Activated effector memory CD4-positive, alpha-beta T cell treated with anti-CD3 and anti-CD28 coated beads, Interleukin-2, amount 50 U/mL, for 16 hours (primary cell): Measurements from ENCODE around the gene PDE8B.
"Not testable (repeated sequence)": the region's sequence is repeated elsewhere in the genome, so short reads cannot be mapped to it uniquely, and the experiment has no call there.

ENCODE experiments used
- DNase-seq: peaks from one replicate; pipeline ENCODE4 v3.0.0-alpha.2; 2020

The PDE8B gene

GRCh38 chr5:77366717-77367500 is 156.4 kb downstream of the PDE8B start:
- DNase-seq: no peak

GRCh38 chr5:77367741-77368140 is 157.3 kb downstream of the PDE8B start:
- no peak for DNase-seq

GRCh38 chr5:77368367-77368766 is 157.9 kb downstream of the PDE8B start:
- no peak for DNase-seq

GRCh38 chr5:77369566-77369965 is 159.1 kb downstream of the PDE8B start:
- DNase-seq: no peak

- DNase-seq: no peak
These were observed 164.2 kb downstream of the PDE8B start for GRCh38 chr5:77374686-77375085.

DNA sequence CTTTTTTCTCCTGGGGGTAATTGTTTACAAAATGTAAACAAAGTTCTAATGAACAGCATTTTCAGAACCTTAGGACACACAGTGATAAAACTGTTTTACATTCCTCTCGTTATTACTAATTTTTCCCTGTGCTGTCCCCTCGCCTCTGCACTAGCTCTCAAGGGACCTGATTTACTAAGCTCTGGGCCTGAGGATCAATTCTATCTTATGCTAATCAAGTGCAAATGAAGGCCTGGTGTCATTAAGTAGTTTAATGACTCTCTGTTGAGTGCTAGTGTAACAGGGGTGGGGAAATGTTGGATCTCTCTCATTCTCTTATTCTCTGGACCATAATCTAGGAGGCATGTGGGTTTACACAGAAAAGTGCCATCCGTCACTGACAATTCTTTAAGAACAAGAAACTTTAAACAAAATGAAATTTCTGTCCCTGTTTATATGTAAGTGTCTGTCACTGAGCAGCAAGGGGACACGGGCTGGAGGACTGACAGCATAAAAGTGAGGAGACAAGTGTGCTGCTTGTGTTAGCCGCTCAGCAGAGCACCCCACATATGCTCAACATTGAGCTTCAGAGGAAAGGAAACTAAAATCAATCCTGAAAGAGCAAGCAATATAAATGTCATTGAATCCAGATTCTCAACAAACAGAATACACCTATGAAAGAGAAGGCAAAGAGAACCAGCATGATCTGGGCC is 166.3 kb downstream of the PDE8B start:
- no peak for DNase-seq

DNA sequence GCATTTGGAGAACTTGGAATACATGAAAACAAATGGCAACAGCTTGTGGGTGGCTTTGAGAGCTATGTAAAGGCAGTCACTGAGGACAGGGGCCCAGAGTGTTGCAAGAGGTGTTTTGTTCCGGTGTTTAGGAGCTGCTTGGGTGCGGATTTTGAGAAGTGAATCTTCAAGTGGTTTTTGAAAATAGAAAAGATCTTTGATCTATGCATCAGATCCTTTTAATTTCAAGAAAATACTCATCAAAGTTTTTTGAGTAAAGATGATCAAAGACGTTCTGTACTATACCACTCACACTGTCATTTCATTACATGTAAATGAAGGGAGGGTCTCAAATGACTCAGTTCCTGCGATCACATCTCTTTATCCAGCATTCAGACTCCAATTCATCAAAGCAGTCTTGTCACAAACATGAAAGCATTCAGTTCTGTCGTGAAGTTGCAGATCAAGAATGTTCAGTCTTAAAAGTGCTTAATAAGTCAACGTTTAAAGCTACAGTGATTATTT is 169.1 kb downstream of the PDE8B start:
- DNase-seq: peak; percentile 71

- no peak for DNase-seq
These were observed 170.2 kb downstream of the PDE8B start for GRCh38 chr5:77380636-77381035.

- DNase-seq: not testable (repeated sequence)
These were observed 172.9 kb downstream of the PDE8B start for GRCh38 chr5:77383336-77383735.

- not testable (repeated sequence) for DNase-seq
These were observed 175.9 kb downstream of the PDE8B start for GRCh38 chr5:77386340-77386739.

DNA sequence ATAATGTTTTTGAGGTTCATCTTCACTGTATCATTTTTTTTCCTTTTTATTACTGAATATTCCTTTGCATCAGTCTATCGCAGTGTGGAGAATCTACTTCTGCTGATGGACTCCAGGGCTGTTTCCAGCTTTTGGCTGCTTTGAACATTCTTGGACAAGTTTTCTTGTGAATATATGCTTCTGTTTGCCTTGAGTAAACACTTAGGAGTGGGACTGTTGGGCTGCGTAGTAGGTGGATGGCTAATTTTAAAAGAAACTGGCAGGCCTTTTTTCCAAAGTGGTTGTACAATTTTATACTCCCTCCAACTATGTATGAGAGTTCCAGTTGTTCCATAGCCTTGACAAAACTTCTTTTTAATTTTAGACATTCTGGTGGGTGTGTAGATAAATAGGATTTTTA is 179.3 kb downstream of the PDE8B start:
- DNase-seq: no peak

- DNase-seq: no peak
These were observed 179.7 kb downstream of the PDE8B start for GRCh38 chr5:77390221-77390620.

- DNase-seq: no peak
These were observed 180.3 kb downstream of the PDE8B start for GRCh38 chr5:77390795-77391194.

DNA sequence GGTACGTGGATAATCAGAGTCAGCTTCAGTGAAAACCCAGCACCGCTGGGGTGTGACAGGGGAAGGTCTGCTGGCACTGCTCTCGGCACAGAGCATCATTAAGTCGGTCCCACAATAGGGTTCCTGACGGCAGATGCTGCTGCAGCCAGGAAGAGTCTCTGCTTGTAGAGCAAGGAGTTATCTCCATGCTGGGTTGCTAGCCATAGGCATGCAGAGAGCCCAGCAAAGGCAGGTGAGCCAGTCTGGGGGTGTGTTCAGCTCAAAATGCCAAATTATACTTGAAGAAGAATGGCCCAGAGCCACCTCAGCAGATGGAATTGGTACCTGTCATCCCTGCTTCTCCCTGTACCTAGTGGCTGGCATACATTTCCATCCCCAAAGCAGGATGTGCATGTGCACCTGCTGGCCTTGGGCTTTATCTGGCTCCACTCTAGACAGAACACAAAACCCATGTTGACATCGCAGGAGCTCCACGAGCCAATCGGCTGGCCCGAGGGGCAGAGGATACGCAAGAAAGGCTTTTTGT is 180.8 kb downstream of the PDE8B start:
- no peak for DNase-seq

GRCh38 chr5:77394064-77394715 is 183.7 kb downstream of the PDE8B start:
- DNase-seq: no peak

DNA sequence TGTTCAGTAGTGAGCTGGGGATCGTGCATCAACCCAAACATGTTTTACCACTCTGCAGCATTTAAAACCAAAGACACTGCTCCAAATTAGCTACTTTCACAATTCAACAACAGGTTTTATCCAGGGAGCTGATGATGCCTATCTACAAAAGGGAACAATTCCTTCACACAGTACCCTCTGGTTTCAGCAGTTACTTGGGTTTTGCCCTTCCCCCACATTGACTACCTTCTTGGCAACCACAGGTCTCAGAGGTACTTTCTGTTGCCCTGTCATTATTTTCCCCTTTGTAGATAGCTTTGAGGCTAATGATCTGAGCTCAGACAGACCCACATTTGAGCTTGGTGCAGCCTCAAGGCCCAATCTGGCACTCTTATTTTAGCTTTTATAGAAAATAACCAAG is 185.5 kb downstream of the PDE8B start:
- no peak for DNase-seq

DNA sequence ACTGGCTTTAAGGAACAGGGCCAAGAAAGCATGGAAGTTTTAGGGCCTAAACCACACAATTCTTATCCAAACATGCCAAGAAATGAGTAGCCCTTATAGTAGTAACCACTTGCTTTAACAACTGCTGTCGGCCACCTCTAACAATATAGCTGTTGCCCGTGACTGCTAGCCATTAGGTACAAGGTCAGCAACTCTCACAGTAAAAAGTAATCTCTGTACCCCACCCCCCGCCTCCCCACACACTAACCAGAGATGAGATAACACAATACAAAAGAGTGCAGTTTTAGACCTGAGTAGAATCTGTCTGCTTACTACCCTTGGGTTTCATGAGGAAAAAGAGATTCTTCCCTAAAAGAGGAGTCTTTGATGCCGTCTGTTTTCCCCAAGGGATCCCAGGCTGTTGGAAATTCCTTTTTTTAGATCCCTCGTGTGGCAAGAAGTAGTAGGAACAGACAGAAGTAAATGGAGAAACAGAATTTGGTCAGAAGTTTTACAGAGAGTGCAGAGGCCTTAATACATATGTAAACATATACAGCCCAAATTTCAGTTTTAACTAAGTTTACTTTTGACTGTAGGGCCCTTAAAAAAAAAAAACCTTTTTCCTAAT is 187.3 kb downstream of the PDE8B start:
- DNase-seq: no peak

DNA sequence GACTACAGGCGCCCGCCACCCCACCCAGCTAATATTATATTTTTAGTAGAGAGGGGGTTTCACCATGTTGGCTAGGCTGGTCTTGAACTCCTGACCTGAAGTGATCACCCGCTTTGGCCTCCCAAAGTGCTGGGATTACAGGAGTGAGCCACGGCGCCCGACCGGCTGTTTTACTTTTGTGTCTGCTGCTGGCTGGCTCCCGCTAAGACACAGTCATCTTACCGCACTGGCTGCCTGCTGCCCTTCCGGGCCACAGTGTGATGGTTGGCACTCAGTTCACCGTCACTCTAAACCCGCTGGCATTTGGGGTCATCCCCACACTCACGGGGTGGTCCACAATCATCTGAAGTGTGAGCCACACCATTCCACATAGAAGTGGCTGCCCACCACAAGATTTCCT is 188.0 kb downstream of the PDE8B start:
- no peak for DNase-seq

GRCh38 chr5:77398896-77399295 is 188.4 kb downstream of the PDE8B start:
- DNase-seq: no peak

GRCh38 chr5:77400645-77401044 is 190.2 kb downstream of the PDE8B start:
- no peak for DNase-seq

DNA sequence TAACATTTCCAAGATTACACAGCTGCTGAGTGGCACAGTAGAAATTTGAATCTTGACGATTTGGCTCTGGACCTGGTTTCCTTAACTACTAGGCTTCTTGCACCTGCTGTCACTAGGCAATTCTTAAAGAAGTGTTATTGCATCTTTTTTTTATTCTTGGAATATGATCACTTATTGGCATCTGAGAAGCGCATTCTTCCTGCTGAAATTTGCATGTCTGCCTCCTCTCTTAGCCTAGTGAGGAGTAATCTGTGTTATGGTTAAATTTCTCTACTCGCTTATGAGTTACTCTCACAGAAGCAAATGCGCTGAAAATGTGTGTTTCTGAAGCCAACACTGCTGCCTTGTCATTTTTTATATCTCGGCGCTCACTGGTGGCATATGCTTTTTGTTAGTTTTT is 192.3 kb downstream of the PDE8B start:
- no peak for DNase-seq

DNA sequence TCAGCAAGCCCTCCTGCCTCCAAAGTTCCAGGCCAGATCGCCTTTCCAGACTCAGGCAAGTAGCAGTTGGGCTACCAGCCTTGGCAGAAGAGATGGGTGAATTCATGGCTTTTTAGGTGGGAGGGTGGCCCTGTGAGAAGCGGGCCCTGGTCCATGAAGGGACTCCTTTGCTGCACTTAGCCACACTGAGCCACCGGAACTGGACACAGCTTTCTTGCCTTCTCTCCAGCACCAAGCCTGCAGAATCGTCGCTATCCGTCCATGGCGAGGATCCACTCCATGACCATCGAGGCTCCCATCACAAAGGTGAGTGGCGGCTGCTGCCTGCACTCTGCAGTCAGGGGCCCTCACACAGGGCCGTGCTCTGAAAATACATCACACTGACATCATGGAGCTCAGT is 196.7 kb downstream of the PDE8B start:
- no peak for DNase-seq
